B cell (primary cell): Measurements from ENCODE around the gene ZEB2.

Experiments
- CTCF ChIP-seq: fragments of 200-600 bp; IDR thresholded peaks from one replicate; pipeline ENCODE4 v1.8.0; 2022; ENCODE audit warnings: antibody characterized with exemption, mild to moderate bottlenecking
- EZH2 ChIP-seq: IDR thresholded peaks from 2 replicates; pipeline ENCODE4 v1.6.1; 2012; ENCODE audit warnings: borderline replicate concordance, low read depth, mild to moderate bottlenecking, moderate library complexity, low read length; ENCODE audit not compliant: insufficient read depth, poor library complexity, severe bottlenecking

GRCh38 chr2:144455987-144456386 lies 63.9 kb downstream of the ZEB2 start:
- no peak for TF ChIP-seq CTCF
- TF ChIP-seq EZH2 = no peak
